C4-2B (cell line): ENCODE measurements around the gene UBTD2.

ENCODE experiments used
- ZFX ChIP-seq: fragments of 450-650 bp; IDR thresholded peaks from 2 replicates; pipeline ENCODE4 v1.6.1; 2017
- TF ChIP-seq, protein P1 (sequence below): fragments of 450-650 bp; conservative IDR thresholded peaks from 2 replicates; pipeline ENCODE4 v1.5.1; 2017; ENCODE audit warnings: mild to moderate bottlenecking

DNA sequence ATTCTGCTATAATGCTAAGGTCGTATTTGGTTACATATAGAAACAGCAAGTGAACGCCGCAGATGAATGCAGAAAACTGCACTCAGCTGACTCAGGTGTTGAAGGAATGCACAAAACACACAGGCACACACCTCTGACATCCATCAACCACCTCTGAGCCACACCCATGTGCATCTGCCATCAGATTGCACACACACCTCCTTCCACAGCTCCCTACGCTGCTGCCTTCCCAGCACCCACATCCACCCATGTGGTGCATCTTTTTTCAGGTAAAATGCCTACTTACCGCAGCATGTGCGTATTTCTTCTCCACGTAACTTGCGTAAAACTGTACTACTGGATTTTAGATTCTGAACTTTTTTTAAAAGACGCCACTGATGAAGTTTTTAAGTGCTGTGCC lies 102.6 kb downstream of the UBTD2 start:
- TF ChIP-seq, protein P1, sequence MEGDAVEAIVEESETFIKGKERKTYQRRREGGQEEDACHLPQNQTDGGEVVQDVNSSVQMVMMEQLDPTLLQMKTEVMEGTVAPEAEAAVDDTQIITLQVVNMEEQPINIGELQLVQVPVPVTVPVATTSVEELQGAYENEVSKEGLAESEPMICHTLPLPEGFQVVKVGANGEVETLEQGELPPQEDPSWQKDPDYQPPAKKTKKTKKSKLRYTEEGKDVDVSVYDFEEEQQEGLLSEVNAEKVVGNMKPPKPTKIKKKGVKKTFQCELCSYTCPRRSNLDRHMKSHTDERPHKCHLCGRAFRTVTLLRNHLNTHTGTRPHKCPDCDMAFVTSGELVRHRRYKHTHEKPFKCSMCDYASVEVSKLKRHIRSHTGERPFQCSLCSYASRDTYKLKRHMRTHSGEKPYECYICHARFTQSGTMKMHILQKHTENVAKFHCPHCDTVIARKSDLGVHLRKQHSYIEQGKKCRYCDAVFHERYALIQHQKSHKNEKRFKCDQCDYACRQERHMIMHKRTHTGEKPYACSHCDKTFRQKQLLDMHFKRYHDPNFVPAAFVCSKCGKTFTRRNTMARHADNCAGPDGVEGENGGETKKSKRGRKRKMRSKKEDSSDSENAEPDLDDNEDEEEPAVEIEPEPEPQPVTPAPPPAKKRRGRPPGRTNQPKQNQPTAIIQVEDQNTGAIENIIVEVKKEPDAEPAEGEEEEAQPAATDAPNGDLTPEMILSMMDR, result no peak
- no peak for TF ChIP-seq ZFX
